ENCODE data around the gene COQ4.

- TF ChIP-seq EZH2 (IDR thresholded peaks at IDR 0.05; ENCODE audit: low read length, unreplicated experiment) (no peak), CTCF (conservative IDR thresholded peaks at IDR 0.05; ENCODE audit: low read depth, low read length) (no peak)
These were observed 10.8 kb downstream of the COQ4 start for GRCh38 chr9:128333451-128333869.

Data from PC-3 (cell line).